NOMO-1 treated with dmso at 0.1 percent for 144 hours (cell line): ENCODE data around the gene PDE8B.
A peak's percentile ranks its signal among the peaks of the same experiment; 100 is the strongest.
"Not testable (repeated sequence)": the region's sequence is repeated elsewhere in the genome, so short reads cannot be mapped to it uniquely, and the experiment has no call there.

Experiments used
- DNase-seq: peaks from one replicate; lab custom pipeline; 2025; ENCODE audit not compliant: unreplicated experiment; lab: John Stamatoyannopoulos, UW

The PDE8B gene

GRCh38 chr5:77355080-77355479, 144.6 kb downstream of the PDE8B start:
- no peak for DNase-seq

- DNase-seq: no peak
These were observed 145.3 kb downstream of the PDE8B start for GRCh38 chr5:77355751-77356150.

DNA sequence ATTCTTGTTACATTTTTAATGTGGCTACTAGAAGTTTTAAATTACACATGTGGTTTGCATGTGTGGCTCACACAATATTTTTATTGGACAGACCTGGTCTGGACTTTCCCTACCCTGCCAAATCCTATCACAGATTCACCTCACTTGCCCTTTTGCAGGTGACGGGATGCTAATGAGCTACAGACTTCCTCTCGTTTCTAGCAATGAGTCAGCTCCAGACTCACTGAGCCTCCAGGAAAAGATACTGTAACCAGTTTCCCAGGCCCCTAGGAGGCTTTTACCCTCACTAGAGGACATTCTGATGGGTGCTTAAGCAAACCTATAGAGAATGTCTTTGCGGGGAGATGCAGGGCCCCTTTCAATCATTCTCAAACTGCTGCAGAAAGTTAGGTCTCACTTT, 146.3 kb downstream of the PDE8B start:
- DNase-seq: no peak

- no peak for DNase-seq
These were observed 148.1 kb downstream of the PDE8B start for GRCh38 chr5:77358255-77359205.

DNA sequence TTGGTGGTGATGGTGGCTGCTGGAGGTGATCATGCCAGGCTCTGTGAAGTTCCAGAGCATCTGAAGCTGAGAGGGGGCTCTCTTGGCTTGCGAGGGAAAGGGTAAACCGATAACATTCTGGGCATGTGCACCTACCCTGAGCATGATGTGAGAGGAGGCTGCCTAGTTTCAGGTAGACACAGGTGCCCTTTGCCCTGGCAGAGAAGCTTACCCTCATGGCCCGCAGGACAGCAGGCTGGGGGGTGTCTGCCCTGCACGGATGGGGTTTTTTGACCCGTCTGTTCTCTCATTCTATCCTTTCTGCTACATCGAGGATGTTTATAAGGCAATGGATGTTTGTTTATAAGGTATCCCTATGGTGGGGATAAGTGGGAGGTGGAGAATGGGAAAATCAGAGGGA, 148.8 kb downstream of the PDE8B start:
- DNase-seq: no peak

GRCh38 chr5:77360381-77360780, 149.9 kb downstream of the PDE8B start:
- DNase-seq: no peak

- DNase-seq: no peak
These were observed 150.5 kb downstream of the PDE8B start for GRCh38 chr5:77360973-77361372.

DNA sequence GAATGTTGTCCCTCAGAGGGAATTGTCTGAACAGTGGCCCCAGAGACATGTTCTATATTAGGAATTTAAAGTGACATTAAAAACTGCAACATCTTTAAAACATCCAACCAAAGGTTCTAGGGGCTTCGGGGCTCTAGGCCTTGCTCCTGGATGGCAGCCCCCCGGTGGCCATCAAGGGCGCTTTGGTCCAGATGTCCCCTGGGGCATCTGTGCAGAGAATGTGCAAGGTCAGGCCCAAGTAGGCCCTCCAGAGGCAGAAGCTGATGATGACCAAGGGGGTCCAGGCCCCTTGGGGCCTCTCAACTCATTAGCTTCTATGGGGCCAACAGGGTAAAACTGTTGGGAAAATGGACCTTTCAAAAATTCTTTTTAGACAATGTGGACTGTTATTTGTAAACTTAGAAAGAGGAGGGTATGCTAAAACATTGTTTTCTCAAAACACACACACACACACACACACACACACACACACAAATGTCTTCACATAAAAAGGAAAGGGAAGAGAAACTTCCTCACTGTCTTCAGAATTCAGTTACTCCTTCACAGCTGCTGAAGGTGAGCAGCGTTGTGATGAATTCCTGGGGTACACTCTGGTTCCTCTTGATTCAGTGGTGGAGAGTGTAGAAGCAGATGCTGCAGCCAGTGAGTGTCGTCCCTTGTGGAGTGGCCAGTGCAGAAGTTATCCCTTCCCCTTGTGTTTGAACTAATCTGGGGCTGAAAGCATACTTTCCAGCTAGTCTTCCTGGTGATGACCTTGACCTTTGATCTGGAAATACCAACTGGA, 156.4 kb downstream of the PDE8B start:
- no peak for DNase-seq

GRCh38 chr5:77367741-77368140, 157.3 kb downstream of the PDE8B start:
- no peak for DNase-seq

DNA sequence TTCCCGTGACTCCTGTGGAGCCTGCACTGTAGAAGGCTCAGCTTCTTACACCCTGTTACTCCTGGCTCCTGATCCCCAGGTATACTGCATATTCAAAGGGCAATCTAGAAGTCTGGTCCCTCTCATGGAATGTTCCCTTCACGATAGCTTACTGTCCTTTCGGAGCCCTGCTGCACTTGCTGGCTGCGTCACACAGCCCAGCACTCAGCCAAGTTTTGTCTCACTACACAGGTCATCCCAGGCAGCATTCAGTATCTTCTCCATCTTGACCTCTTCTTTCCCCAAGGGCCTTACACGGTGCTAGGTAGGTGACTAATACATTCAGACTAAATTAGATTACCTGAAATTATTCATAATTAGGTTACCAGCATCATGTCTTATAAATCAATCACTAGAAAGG, 157.9 kb downstream of the PDE8B start:
- DNase-seq: no peak

DNA sequence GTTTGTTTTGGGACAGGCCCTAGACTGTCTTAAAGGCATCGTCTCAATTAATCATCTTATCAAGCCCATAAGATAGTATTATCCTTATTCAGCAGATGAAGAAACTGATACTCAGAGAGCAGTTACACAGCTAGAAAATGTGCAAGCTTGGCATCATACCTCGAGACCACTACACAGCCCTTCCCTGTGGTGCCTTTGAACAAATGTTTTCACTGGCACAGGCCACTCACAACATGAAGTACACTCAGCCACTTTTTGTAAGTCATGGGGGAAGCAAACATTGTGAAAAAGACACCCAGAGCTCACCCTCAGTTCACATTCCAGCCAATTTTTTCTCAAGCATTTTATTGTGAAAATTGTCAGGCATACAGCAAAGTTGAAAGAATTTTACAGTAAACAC, 159.1 kb downstream of the PDE8B start:
- DNase-seq: no peak

DNA sequence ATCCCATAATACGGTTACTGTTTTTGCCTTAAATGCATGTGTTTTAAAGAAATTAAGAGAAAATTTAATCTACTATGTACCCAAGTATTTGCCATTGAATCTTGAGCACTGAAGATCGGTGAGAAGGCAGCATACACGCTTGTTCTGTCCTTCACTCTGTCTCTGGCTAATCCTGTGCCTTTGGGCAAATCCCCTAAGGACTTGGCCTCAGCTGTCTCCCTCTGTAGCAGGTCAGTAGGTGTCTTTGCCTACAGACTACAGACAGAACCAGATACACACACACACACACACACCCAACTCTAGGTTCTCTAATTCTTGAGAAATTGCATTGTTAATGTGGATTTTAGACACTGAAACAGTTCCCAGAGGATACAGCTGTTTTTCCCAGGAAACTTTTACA, 164.2 kb downstream of the PDE8B start:
- DNase-seq: no peak

DNA sequence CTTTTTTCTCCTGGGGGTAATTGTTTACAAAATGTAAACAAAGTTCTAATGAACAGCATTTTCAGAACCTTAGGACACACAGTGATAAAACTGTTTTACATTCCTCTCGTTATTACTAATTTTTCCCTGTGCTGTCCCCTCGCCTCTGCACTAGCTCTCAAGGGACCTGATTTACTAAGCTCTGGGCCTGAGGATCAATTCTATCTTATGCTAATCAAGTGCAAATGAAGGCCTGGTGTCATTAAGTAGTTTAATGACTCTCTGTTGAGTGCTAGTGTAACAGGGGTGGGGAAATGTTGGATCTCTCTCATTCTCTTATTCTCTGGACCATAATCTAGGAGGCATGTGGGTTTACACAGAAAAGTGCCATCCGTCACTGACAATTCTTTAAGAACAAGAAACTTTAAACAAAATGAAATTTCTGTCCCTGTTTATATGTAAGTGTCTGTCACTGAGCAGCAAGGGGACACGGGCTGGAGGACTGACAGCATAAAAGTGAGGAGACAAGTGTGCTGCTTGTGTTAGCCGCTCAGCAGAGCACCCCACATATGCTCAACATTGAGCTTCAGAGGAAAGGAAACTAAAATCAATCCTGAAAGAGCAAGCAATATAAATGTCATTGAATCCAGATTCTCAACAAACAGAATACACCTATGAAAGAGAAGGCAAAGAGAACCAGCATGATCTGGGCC, 166.3 kb downstream of the PDE8B start:
- no peak for DNase-seq

GRCh38 chr5:77379558-77380061, 169.1 kb downstream of the PDE8B start:
- DNase-seq: peak; percentile 38

DNA sequence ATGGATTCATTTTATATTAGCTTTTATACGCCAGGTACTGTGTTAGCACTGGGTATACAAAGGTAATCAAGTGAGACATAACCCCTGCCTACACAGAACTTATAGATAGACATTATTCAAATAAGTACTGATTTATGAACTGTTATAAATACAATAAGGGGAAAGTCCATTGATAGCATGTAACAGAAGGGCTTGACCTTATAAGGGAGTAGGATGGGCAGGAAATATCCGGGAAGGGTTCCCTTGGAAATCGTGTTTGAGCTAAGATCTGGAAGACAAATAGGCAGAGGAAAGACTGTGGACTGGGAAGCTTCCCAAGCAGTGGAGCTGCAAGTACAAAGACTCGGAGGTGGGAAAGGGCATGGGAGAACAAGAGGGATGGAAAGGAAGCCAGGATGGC, 170.2 kb downstream of the PDE8B start:
- DNase-seq: no peak

DNA sequence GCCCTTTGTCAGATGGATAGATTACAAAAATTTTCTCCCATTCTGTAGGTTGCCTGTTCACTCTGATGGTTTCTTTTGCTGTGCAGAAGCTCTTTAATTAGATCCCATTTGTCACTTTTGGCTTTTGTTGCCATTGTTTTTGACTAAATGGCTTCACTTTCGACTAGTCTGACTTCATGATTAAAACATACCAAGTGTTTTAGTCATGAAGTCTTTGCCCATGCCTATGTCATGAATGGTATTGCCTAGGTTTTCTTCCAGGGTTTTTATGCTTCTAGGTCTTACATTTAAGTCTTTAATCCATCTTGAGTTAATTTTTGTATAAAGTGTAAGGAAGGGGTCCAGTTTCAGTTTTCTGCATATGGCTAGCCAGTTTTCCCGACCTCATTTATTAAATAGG, 172.9 kb downstream of the PDE8B start:
- DNase-seq: not testable (repeated sequence)

DNA sequence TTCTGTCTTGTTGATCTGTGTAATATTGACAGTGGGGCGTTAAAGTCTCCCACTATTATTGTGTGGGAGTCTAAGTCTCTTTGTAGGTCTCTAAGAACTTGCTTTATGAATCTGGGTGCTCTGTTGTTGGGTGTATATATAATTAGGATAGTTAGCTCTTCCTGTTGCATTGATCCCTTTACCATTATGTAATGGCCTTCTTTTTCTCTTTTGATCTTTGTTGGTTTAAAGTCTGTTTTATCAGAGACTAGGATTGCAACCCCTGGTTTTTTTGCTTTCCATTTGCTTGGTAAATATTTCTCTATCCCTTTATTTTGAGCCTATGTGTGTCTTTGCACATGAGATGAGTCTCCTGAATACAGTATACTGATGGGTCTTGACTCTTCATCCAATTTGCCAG, 175.9 kb downstream of the PDE8B start:
- not testable (repeated sequence) for DNase-seq

GRCh38 chr5:77389746-77390145, 179.3 kb downstream of the PDE8B start:
- no peak for DNase-seq

DNA sequence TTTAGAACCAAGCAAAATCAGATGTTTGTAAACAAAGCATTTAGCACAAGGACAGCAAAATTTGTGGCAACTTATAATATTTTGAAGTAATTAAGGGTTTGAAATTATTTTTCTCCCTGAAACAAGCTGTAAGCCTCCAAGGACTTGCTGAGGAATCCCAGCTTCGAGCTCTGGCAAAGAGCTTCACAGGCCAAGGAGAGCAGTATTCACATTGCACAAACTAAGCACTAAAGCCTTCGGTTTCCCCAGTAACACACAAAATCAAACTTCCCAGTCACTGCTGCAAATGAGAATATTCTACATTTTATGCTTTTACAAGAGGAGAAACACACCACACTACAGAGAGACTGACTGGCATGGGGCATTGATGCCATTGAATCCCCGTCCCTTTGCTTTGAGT, 179.7 kb downstream of the PDE8B start:
- no peak for DNase-seq

DNA sequence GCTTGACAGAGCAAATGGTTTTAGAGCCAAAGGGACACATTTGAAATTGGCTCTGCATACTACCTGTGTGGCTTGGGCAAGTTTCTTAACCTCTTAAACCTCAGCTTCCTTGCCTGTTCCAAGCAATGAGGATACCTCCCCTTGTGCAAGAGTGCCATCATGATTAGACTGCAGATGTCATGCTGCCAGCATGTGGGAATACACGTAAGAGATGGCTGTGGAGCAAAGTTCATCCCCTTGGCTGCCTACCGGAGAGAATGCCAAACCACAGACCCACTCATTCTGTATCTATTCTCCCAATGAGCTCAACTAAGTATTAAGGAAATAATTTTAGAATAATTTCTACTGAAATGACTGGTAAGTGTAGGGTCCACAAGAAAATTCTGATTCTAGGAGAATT, 180.3 kb downstream of the PDE8B start:
- DNase-seq: no peak

DNA sequence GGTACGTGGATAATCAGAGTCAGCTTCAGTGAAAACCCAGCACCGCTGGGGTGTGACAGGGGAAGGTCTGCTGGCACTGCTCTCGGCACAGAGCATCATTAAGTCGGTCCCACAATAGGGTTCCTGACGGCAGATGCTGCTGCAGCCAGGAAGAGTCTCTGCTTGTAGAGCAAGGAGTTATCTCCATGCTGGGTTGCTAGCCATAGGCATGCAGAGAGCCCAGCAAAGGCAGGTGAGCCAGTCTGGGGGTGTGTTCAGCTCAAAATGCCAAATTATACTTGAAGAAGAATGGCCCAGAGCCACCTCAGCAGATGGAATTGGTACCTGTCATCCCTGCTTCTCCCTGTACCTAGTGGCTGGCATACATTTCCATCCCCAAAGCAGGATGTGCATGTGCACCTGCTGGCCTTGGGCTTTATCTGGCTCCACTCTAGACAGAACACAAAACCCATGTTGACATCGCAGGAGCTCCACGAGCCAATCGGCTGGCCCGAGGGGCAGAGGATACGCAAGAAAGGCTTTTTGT, 180.8 kb downstream of the PDE8B start:
- no peak for DNase-seq
